Measurements from ENCODE around the gene NCKAP5.

DNA sequence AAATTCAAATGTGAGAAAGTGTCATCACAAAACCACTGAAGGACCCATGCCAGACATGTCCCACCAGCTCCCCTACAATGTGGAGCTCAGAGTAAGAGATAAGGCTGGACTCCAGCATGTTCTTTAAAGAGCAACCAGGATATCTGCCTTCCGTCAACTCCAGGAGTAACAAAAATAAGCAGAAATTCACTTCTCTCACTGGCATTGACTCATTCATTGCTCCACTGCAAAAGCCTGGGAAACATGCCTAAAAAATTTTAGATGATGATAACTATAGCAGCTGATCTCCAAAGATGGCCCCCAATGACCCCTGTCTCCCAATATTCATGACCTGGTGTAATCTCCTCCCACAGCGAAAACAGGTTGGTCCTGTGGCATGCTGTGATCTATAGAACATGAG is 314.5 kb downstream of the NCKAP5 start:
- TF ChIP-seq POLR2AphosphoS5 (IDR thresholded peaks at IDR 0.05; ENCODE audit: low read depth, low read length) = no peak
- no peak for TF ChIP-seq TAF1 (IDR thresholded peaks at IDR 0.05; ENCODE audit: borderline replicate concordance, insufficient read depth, low read length)

Measured in PFSK-1 (cell line).